C4-2B (cell line): ENCODE measurements around the gene TPO.

Experiments used
- H3K27ac ChIP-seq: fragments of 450-650 bp; 2 replicates; pipeline ENCODE4 v1.5.1; 2017
- CTCF ChIP-seq: fragments of 450-650 bp; conservative IDR thresholded peaks from 2 replicates; pipeline ENCODE4 v1.5.1; 2017; ENCODE audit warnings: mild to moderate bottlenecking
- ZFX ChIP-seq: fragments of 450-650 bp; IDR thresholded peaks from 2 replicates; pipeline ENCODE4 v1.6.1; 2017

Gene TPO

DNA sequence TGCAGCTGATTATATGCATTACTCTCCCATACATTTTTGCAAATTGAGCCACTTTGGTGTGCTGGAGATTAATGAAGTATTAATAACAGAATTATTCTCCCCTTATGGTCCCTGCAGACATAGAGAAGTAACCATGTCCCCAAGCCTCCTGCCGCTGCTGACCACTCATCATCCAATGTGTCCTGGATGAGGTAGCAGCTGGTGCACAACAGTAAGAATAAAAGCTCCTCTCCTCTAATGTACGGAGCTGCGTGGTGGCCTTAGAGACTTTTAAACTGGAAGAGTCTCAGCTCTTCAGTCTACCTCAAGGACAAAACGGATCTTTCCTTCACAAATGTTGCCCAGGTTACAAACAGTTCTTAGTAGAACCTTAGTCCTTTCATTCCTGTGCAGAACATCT, 37.7 kb downstream of the TPO start:
- H3K27ac ChIP-seq: no peak overlapping the region
- TF ChIP-seq CTCF (no peak), ZFX (no peak)

- TF ChIP-seq CTCF (no peak), ZFX (no peak)
Measured at GRCh38 chr2:1451422-1451821, 38.2 kb downstream of the TPO start.

GRCh38 chr2:1453561-1453960, 40.3 kb downstream of the TPO start:
- no peak for TF ChIP-seq CTCF
- no peak for TF ChIP-seq ZFX

More at GRCh38 chr2:1451422-1451821, 38.2 kb downstream of the TPO start:
- H3K27ac ChIP-seq: no peak overlapping the region

DNA sequence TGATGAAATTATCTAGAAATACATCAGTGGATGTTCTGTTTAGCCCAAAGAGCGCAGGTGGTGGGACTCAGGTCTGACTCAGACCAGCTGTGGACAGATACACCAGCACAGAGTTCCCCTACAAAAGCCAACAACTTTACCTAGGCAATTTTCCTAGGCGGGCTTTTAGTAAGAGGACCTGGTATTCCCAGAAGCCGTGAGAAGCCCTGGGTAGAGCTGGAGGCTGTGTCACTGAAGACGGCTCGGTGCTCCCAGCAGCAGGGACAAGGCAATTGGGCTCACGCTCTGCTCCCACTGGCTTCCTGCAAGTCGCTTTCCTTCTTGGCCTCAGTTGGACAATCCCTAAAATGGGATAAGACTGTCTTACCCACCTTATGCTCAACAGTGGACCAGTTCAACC, 41.1 kb downstream of the TPO start:
- no peak for TF ChIP-seq ZFX
- no peak for TF ChIP-seq CTCF
- no peak overlapping the region for H3K27ac ChIP-seq

More at GRCh38 chr2:1453561-1453960, 40.3 kb downstream of the TPO start:
- no peak overlapping the region for H3K27ac ChIP-seq

DNA sequence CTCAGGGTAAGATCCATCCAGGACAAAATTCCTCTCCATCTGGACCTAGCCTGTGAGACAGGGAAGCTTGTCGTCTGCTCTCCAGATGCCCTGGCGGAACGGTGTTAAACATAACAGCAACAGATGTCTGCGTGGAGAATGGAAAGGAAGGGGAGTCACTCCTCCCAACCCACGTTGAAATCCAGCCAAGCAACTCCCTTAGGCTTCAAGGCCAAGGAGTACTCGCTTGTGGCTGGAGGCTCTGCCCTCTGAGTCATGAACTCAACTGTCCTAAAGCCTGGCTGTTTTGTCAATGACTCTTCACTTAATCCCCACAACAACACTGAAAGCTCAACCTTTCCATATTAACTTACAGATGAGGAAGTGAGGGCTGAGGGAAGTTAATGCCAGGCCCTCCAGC, 42.2 kb downstream of the TPO start:
- no peak for TF ChIP-seq CTCF
- no peak for TF ChIP-seq ZFX
- H3K27ac ChIP-seq: no peak overlapping the region

DNA sequence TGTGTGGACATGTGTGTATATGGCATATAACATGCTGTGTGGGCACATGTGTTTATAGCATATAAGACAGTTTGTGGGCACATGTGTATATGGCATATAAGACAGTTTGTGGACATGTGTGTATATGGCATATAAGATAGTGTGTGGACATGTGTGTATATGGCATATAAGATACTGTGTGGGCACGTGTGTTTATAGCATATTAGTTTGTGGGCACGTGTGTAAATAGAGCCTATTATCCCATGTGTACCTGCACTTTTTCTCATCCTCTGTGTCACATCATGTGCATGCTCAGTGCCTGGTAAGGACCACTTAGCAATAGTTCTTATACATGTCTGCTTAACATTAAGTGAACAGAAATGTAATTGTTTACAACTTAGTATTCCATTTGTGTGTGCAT, 45.2 kb downstream of the TPO start:
- TF ChIP-seq CTCF: no peak
- TF ChIP-seq ZFX: no peak
- no peak overlapping the region for H3K27ac ChIP-seq

DNA sequence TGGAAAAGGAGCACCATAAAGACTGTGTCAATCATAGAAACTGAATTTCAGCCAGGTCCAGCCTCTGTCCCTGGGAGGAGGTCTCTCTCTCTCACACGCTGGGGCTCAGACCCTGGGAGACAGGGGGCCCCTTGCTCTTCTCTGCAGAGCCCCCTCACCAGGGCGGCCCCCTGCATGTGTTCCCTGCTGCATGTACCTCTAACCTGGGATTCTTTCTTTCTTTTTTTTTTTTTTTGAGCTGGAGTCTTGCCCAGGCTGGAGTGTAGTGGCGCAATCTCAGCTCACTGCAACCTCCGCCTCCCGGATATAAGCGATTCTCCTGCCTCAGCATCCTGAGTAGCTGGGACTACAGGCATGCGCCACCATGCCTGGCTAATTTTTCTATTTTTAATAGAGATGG, 46.5 kb downstream of the TPO start:
- no peak overlapping the region for H3K27ac ChIP-seq
- no peak for TF ChIP-seq CTCF
- no peak for TF ChIP-seq ZFX
